ENCODE data around the gene RSAD2.
A peak's percentile ranks its signal among the peaks of the same experiment; 100 is the strongest.
"Not testable (repeated sequence)": the region's sequence is repeated elsewhere in the genome, so short reads cannot be mapped to it uniquely, and the experiment has no call there.

The RSAD2 gene

DNA sequence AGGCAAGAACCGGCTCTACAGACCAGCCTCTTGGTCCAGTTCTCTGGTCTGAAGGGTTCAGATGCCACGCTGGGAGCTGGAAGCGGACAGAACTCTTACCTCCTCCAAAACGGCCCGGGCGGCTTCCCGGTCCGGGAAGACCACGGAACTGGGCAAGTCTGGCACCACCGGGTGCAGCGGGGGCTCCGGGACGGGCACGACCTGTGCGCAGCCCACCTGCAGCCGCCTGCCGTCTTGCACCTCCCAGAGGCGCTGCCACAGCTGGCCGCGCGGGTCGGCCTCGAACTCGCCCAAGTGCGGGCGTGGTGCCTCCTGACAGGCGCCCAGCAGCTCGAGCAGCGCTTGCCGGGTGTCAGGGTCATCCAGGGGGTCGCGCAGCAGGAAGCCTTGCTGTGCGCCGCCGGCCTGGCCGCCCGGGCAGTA is 12.6 kb upstream of the RSAD2 start:
- no peak for DNase-seq

DNA sequence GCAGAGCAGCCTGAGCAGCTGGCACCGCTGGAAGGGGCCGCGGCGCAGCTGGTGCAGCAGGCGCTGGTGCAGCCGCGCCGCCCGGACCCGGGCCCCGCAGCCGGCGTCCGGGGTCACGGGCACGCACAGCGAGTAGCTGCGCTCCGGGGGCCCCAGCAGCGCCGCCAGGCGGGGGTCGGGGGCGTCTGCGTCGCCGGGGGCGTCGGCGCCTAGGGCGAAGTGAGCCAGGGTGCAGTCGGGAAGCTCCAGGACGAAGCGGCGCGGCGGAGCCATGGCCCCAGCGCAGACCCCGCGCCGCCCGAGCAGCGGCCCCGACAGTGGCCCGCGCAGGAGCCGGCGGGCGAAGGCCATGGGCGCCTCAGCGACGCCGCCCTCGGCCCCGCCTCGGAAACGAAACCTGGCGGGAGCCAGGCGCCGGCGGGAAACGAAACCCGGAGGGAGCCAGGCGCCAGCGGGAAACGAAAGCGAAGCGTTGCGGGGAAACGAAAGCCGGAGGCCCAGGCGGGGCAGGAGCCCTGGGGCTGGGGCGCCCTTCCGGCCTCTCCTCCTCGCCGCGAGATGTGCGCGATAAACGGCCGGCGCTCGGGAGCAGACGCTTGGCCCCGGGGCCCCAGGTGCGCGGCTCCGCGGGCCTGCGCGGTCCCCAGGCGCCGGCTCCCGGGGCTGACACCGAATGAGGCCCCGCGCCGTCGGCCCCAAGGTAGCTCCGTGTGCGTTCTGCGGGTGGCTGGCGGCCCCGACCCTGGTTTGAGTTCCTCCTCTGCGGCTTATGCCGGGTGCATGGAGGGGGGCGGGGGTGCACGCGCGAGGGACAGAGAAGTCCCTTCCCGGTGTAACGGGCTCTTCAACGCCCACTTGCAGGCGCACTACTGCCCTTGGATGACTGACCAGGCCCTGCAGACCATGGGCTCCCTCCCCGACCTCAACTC is 12.0 kb upstream of the RSAD2 start, which contains the start of gene CMPK2:
CMPK2 (minus strand) TSS at position 562 of the 929 bp plus-strand sequence; CDS start at position 351, 211 bp downstream.
- peak; percentile 69 to 82 for DNase-seq

DNA sequence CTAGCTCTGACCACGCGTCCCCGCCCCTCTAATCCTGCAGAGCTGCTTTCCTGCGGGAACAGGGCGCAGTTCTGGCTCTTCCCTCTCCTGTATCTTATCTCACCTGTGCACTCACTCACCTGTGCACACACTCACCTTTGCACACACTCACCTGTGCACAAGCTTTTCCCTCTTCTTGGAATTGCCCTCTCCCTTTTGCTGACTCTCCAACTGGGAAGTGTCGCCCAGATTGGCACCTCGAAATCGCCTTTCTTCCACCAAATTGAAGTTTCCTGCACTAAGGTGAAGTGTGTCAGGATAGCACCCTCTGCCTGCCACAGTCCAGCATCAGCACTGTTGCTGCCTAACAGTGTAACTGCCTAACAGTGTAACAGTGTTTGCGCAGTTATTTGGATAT is 11.3 kb upstream of the RSAD2 start:
- peak; percentile 39 to 40 for DNase-seq

DNA sequence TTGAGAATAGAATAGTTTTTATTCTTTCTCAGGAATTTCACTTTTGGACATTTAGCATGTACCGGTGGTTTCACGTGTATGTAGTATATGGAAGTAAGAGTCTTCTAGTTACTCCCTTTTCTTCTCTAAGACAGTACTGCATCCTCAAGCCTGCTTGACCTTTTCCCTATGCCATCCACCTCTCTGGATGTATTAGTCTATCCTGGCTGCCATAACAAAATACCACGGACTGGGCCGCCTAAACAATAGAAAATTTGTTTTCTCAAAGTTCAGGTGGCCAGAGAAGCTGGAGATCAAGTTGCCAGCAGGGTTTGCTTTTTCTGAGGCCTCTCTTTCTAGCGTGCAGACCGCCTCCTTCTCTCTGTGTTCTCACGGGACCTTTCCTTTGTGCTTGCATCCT is 10.6 kb upstream of the RSAD2 start:
- DNase-seq: no peak

DNA sequence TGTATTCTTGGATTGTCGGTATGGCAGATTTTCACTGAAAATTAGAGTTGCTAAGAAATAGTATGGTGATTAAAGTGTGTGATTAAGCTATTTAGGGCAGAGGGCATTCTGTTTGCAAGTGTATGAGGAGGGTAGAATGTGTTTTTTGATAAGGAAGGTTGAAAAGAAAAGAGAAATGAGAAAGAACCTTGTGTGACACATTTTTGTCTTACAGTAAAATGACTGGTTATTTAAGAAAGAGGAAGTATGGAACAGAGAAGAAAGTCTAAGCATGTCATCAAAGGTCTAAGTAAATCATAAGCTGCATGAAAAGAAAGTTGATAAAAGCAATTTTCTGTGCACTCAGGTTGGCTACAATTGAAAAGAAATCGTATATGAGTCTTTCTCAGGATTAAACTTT is 5.2 kb upstream of the RSAD2 start:
- no peak for DNase-seq

DNA sequence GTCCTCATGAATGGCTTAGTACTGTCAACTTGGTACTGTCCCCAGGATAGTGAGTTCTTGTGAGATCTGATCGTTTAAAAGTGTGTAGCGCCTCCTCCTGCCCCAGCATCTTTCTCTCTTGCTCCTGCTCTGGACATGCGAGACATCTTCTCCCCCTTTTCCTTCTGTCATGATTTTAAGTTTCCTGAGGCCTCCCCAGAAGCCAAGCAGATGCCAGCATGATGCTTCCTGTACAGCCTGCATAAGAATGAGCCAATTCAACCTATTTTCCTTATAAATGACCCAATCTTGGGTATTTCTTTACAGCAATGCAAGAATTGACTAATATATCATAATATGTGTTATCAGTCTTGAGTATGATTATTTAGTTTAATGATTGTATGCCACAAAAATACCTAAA is 3.5 kb upstream of the RSAD2 start:
- DNase-seq: no peak

DNA sequence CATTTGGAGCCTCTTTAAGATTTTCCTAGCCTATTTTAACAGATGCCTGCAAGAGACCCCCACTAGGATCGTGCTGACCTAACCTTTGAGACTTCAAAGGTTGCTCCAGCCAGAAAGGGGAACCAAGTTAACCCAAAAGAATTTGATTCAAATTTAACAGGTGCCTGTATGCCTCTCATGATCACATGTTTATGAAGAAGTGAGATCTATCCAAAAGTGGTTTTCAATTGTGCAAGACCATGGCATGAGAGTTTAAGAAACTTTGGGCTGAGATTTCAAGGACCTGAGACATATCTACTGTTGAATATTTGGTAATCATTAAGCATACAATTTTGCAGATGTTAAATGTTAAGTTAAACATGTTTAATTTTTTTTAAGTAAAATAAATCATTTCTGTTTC is 1.3 kb upstream of the RSAD2 start:
- DNase-seq: no peak

DNA sequence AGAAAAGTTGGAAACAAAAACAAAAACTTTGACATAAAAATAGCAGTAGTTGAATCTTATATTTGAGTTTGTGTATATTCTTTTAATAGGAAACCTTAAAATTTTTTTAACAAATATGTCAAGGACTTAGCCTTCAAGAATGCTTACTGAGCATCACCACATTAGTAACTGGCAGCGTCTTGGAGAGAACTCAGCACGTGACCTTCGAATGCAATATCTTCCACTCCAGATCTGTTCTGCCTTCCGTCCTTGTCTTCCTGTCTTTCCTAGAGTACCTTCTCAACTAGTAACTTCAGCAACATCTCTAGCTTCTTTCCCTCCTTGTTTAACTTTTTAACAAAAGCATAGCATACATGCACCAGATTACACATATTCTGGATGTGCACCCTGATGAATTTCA is 972 bp downstream of the RSAD2 start:
- no peak for DNase-seq

DNA sequence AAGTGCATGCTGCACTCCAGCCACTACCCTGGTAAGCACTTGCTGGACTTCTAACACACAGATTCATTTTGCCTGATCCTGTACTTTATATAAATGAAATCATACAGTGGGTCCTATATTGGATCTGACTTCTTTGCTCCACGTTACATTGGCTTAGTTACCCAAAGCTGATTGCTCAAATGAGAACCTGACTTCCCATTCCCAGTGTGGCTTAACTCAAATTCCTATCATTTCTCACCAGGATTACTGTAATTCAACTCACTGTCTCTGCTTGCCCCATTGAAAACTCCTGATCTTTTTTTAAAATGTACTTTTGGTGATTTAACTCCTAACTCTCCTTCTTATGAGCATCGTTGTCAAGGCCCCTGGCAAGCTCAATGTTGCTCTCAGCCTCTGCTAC is 1.4 kb downstream of the RSAD2 start:
- DNase-seq: no peak

DNA sequence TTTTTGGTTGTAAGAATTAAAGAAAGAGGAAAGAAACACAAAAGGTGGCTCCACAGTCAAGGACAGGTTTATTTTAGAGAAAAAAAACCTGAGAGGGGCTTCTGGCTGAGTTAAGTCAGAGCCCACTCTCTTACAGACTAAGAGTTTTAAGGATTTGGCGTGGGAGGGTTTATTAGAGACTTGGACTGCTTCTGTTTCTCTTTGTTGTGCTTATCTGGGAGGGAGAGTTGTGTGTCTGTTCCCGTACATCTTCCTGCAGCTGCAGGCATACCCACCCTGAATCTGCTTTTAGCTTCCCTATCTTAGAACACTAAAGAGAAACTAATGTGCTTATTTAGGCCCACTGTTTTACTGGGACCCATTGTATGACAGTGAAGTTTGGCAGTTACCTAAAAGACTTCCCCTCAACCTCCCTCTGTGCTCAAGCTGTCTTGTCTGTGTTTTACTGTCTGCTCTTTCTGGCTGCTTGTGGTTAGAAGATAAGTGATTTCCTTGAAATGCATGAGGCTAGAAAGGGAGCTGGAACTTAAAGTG is 2.7 kb downstream of the RSAD2 start:
- peak in 1 of 2 donors; percentile 33 for DNase-seq

DNA sequence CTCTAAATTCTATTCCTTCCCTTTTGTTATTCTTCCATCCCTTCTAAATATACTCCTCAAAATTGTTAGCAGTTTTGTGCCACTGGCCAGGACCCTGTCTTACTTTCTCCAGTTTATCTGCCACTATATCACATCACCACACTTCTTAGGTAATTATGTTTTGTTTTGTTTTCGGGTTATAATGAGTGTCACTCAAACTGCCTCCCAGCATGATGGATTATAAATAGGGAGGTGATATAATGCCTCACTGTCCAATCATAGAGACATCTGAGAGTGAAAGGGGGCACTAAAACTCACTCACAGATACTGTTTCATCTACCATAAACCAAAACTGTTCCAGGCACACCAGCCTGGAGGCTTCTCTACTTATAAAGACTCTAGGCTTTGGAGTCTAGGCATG is 3.5 kb downstream of the RSAD2 start:
- DNase-seq: no peak

DNA sequence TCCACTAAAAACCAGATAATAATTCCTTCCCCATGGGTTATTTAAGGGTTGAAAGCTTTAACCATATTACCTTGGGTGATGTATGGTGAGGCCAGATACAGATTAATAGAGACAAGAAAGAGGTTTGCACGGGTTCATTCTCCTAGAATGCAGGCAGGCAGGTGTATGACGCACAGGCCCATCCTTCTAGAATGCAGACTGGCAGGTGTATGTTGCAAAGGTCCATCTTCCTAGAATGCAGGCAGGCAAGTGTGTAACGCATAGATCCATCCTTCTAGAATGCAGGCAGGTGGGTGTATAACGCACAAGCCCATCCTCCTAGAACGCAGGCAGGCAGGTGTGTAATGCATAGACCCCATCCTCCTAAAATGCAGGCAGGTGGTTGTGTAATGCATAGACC is 3.9 kb downstream of the RSAD2 start:
- no peak for DNase-seq

DNA sequence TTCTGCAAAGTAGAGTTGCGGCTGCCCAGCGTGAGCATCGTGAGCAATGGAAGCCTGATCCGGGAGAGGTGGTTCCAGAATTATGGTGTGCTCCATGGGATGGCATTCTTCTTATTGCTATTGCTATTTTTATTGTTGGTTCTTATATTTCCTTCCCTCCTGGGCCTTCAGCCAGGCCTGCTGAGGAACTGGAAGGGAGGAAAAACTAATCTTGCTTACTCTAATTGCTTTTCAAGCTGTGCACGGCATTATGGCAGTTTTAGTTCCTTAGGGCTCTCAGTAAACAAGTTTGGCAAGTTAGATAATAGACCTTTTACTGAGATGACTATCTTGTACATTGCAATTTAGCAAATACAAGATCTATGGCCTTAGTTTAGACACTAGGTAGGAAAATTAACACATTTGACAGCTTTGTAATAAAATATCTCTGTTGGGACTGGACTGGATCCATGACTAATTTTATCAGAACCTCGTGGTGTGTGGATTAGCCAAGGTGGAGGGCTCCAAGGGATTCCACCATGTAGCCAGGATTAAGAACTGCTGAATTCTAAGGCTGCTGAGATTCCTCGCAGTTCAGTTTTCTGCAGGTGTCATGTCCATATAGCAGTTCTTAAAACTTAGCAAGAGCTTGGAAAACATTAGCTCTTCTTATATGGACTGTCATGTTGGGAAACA is 6.0 kb downstream of the RSAD2 start:
- DNase-seq: no peak

DNA sequence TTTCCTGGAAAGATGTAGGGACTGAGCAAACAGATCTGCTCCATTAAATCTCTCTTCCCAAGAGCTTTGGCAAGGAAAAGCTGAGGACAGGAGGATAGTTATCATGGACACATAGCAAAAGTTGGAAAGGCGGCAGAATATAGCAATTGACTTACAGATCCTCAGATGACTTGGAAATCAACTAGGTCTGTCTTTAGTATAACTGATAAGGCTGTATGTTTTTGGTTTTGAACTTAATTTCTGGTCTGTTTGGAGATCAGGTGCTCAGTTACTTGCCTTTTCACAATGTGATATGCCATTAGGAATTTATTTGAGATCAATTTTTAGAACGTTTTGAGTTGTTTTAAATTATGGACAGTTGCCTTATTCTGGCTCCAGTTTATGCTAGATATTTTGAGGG is 8.0 kb downstream of the RSAD2 start:
- DNase-seq: no peak

DNA sequence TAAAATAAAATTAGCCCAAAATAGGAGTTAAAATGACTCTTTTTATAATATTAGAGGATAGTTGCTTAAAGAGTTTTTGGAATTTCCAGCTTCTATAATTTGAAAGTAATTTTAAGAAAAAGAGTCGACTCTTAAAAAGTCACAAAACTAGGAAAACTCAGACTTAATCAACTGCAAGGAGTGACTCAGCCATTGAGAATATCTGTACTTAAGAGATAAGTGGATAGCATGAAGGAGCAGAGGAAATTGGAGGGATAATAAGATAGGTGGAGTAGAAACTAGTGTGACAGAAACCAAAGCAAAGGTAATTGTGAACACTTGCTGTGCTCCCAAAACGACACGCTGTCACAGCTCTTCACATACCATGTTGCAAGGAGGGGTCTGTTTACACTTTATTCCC is 8.4 kb downstream of the RSAD2 start:
- DNase-seq: no peak

DNA sequence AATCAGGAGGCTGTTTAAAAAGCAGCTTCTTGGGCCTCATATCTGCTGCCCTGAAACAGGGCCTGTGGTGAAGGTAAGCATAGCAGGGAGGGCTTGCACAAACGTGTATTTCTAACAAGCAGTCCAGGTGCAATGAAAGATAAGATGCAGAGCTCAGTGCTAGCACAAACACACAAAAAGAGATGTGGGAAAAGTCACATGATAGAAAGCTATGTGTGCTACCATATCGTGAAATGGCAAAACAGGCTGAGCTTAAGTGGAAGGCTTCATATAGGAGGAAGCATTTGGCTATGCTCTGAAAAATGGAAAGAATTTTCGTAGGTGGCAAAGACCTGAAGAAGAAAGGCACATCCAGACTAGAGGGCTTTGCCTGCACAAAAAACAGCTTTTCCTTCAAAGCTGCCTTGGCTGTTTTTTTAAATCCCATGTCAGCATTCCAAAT is 10.2 kb downstream of the RSAD2 start:
- DNase-seq: no peak

DNA sequence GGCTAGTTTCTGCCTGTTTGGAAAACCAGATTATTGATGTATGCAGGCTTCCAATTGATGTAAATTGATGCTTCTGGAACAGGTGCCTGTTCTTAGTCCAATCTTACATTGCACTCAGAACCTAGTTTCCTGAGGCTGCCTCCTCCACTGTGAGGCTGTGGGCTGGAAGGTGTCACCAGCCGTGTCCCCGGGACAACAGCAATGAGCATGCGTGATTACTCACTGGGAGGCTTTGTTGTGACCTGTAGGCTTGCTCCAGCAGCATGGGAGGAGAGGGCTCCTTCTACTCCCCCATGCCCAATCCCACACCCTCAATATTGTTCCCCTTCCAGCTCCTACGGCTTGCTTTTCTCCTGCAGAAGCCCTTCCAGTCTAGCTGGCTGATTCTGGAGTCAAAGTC is 11.1 kb downstream of the RSAD2 start:
- DNase-seq: no peak

DNA sequence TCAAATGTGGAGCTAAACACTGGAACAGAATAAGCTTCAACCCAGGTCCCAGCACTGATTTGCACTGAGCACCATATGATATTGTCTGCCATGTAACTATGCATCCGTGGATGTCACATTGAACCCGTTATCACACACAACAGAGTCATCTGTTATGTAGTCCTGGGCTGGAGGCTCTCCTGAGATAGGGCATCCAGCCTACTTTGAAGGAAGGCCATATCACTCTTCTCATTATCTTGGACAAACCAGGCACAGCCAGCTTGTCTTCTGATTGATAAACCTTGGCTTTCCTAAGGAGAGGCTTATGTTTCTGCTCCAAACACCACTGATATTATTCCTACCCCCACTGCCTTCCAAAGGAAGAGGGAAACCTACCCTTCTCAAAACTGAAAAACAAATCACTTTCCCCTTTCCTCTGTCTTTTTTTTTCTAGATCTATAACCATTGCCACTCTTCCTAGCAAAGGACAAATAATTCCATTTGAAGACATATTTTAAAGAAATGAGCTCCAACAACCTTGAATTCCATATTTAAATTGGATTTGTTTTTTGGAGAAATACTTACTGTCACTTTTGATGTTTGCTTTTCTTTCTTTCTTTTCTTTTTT is 16.4 kb downstream of the RSAD2 start:
- no peak for DNase-seq

DNA sequence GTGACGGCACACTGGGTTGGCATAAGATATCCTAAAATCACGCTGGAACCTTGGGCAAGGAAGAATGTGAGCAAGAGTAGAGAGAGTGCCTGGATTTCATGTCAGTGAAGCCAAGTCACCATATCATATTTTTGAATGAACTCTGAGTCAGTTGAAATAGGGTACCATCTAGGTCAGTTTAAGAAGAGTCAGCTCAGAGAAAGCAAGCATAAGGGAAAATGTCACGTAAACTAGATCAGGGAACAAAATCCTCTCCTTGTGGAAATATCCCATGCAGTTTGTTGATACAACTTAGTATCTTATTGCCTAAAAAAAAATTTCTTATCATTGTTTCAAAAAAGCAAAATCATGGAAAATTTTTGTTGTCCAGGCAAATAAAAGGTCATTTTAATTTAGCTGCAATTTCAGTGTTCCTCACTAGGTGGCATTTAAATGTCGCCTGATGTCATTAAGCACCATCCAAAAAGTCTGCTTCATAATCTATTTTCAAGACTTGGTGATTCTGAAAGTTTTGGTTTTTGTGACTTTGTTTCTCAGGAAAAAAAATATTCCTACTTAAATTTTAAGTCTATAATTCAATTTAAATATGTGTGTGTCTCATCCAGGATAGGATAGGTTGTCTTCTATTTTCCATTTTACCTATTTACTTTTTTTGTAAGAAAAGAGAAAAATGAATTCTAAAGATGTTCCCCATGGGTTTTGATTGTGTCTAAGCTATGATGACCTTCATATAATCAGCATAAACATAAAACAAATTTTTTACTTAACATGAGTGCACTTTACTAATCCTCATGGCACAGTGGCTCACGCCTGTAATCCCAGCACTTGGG is 19.6 kb downstream of the RSAD2 start:
- DNase-seq: peak in 1 of 2 donors; percentile 52

DNA sequence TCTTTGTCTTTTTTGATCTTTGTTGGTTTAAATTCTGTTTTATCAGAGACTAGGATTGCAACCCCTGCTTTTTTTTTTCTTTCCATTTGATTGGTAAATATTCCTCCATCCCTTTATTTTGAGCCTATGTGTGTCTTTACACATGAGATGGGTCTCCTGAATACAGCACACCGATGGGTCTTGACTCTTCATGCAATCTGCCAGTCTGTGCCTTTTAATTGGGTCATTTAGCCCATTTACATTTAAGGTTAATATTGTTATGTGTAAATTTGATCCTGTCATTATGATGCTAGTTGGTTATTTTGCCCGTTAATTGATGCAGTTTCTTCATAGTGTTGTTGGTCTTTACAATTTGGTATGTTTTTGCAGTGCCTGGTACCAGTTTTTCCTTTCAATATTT is 25.0 kb downstream of the RSAD2 start:
- DNase-seq: not testable (repeated sequence)

DNA sequence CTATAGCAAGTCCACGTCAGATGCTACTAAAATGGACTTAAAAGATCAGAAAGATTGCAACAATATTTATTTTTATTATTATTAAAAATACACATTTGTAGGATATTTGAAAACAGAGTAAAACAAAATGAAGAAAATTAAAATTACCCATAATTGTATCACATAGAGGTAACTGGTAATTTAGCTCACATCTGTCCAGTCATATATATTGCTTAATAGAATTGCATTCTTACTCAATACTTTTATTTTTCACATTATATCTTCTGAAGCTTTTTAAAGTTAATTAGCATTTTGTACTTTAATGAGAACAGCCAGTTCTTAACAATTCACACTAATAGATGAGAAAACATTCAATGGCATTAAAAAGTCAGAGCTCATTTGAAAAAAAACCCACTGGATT is 28.1 kb downstream of the RSAD2 start:
- DNase-seq: no peak

DNA sequence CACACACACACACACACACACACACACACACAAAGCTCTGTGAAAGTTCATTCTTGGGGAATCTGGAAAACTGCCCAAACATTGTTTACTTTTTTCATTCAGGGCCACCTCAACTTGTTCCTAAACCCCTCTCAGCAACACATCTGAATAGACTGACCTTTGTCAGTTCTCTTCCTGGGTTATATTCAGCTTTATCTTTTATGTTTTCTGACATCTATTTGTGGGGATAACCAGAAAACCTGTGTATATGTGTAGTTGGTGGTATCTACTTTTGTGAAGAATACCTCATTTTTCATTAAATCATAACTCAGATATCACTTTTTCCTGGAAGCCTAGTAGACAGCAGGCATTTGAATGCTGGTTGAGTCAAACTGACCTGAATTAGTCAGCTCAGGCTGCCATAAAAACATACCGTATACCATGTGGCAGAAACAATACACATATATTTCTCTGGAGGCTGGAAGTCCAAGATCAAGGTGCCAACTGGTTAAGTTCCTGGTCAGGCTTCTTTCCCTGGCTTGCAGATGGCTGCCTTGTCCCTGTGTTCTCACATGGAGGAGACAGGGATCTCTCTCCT is 28.7 kb downstream of the RSAD2 start:
- DNase-seq: no peak

All from CD4-positive, alpha-beta T cell treated with Interleukin-1 beta for 1 hour (primary cell).